ENCODE results near the gene TRPT1.
"Not testable (repeated sequence)": the region's sequence is repeated elsewhere in the genome, so short reads cannot be mapped to it uniquely, and the experiment has no call there.

TRPT1 gene

GRCh38 chr11:64258356-64258755 lies 32.4 kb upstream of the TRPT1 start:
- no peak for DNase-seq

GRCh38 chr11:64256300-64256699 lies 30.3 kb upstream of the TRPT1 start:
- DNase-seq, result no peak

DNA sequence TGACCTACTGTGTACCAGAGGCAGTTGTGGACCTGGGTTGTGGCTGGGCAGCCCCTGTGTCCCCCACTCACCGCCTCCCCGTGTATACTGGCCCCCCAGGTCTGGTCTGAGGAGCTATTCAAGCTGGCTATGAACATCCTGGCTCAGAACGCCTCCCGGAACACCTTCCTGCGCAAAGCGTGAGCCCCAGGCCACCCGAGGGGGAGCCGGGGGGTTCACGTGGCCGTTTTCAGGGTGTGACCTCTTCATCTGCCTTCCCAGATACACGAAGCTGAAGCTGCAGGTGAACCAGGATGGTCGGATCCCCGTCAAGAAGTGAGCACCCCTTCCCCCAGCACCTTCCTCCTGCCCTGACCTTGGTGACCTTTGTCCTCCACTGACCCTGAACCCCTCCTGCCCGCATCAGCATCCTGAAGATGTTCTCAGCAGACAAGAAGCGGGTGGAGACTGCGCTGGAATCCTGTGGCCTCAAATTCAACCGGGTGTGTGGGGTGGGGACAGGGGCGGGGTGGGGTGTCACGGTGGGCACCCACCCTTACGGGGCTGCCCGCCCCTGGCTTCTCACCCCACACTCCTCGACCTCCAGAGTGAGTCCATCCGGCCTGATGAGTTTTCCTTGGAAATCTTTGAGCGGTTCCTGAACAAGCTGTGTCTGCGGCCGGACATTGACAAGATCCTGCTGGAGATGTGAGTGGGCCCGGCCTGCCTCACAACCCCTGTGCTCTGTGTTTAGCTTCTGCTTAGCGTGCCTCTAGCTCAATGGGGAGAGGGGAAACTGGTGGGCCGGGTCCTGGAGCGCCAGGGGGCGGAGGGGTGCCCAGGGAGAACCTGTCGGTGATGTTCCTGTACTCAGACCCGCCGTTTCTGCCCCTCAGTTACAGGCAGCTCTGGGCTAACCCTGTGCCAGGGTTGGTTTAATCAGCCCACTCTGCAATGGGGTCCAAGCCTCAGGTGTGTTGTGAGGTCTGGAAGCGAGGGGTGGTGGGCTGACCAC lies 29.4 kb upstream of the TRPT1 start:
- no peak for DNase-seq

DNA sequence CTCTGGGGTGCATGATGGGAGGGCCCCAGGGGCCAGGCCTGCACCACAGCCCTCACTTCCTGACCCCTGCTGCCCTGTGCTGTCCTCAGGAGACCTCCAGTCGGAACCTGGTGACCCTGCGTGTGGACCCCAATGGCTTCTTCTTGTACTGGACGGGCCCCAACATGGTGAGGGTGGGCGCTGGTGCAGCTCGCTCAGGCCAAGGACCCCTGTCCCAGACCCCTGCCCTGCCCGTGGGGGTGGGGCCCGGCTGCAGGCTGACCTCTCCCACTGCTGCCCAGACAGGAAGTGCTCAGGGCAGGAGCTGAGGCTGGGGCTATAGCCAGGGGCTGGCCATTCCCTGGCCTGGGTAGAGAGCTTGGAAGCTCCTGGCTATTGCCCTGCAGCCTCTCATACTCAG lies 28.3 kb upstream of the TRPT1 start:
- no peak for DNase-seq

GRCh38 chr11:64253481-64253880 lies 27.5 kb upstream of the TRPT1 start:
- no peak for DNase-seq

- DNase-seq, result no peak
These were observed 27.1 kb upstream of the TRPT1 start for GRCh38 chr11:64253043-64253442.

- peak; percentile 63 for DNase-seq
These were observed 26.3 kb upstream of the TRPT1 start for GRCh38 chr11:64252003-64252872.

GRCh38 chr11:64251753-64252002 lies 25.7 kb upstream of the TRPT1 start:
- no peak for DNase-seq

GRCh38 chr11:64251016-64251752 lies 25.2 kb upstream of the TRPT1 start, which contains the start of gene PLCB3:
Gene PLCB3, plus strand, starts transcription at chr11:64251530. Its CDS starts 120 bp downstream, at chr11:64251650.
- peak; percentile 93 for DNase-seq

DNA sequence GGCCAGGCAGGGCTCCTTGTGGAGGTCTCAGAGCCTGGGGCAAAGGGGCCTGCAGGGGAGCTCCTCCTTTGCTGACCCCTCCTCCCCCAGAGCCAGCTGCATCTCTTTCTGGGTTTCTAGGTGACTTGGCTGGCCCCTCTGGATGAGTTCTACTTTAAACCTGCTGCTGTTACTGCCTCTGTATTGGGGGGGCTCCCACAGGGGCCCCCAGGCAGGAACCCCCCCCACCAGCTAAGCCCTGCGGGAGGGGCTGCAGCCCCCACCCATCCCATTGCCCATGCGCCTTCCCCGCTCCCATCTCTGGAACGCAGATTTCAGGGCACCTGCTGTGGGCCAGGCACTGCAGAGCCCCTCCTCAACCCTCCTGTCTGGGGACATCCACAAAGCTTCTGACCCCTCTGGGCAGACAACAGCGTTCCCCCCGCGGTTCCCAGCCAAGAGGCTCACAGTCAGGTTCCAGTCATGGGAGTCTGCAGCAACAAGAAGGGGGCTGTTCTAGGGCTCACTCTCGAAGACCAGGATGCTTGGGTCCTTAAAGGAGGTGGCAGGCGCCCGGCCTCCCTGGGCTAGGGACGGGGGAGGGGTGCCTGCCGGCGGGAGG lies 24.5 kb upstream of the TRPT1 start:
- DNase-seq, result no peak

DNA sequence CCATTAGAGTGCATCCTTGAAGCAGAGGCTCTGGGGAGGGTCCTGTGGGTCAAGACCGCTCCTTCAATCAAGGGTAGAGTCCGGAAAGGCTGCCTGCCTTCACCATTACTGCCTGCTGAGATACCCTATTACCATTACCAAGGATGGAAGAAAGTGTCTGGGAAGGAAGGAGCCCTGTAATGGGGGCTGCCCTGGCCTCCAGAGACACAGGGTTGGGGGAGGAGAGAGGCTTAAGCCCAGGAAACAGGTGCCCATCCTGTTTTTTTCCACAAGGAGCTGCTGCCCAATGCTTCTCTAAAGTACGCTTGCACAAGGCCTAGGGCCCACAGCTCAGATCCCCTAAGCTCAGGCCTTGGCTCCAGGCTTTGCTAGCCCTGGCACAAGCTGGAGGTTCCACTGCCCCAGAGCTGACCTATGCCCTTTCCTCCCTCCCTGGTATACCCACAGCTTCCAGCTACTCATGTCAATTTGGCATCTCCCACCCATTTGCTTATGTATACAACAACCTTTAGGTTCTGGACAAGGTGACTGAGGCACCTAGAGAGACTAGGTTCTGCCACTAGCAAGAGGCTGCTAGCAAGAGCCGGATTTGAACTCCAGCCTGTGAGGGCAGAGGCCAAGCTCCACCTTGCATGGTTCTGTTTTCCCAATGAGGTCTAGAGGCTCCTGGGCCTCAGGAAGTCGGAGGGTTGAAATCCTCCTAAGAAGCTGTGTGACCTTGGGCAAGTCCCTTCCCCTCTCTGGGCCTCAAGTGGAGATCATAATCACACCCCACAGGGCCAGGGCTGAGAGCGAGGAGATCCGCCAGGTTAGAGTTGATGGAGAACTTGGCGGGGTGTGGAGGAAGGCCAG lies 23.8 kb upstream of the TRPT1 start:
- no peak for DNase-seq

DNA sequence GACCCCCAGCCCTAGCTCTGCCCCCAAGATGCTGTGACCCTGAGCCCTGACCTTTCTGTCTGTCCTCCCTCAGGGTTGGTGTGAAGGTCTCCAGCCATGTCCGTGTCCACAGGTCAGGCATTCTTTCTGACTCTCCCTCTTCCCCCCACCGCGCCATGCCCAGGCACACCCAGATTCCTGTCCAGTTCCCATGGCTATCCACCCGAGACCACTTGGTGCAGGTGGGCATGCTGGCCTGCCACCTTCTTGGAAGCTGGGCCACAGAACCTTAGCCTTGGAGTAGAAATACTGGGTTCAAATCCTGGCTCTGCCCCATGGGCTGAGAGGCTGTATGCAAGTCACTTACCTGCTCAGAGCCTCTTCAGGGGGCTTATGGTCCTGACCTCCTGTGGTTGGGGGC lies 23.1 kb upstream of the TRPT1 start:
- no peak for DNase-seq

GRCh38 chr11:64248578-64248977 lies 22.6 kb upstream of the TRPT1 start:
- no peak for DNase-seq

DNA sequence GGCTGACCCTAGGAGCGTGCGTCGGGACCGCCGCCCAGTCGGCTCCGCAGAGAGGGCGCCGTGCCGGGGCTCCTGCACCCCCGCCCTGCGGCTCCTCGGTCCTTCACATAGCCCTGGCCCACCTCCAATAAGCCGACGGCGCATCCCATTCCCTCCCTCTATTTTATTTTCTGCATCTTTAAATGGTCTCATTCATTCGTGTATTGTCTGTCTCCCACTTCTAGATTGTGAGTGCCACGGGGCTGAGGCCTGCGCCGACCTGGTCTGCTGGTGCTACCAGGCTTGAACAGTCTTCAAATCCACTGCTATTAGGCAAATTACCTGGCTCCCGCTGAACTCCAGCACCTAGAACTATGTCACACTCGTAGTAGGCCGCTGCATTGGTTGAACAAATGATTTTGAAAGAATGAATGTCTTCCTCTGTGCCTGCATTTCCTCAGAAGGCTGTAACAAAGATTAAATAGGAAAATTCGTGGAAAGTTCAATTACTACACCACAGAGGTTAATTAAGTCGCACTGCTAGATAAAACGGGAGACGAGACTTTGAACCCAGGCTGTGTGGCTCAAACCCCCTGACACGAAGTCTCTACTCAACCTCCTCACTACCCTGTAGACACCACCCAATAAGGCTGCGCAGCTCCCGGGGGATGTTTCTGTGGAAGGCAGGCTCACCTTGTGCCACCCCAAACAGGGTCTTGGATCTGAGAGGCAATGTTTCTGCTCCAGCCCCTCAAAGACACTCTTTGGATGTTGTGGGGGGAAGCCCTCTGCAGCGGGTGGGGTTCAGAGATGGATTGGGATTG lies 21.9 kb upstream of the TRPT1 start:
- DNase-seq, result no peak

GRCh38 chr11:64246871-64247728 lies 21.1 kb upstream of the TRPT1 start, which contains the start of gene PPP1R14B:
Gene PPP1R14B, minus strand, starts transcription at chr11:64246943. Its CDS starts 270 bp downstream, at chr11:64246673.
- DNase-seq, result peak; percentile 91

- DNase-seq, result not testable (repeated sequence)
These were observed 20.6 kb upstream of the TRPT1 start for GRCh38 chr11:64246621-64246870.

GRCh38 chr11:64245797-64246620 lies 20.0 kb upstream of the TRPT1 start:
- DNase-seq, result peak; percentile 91

DNA sequence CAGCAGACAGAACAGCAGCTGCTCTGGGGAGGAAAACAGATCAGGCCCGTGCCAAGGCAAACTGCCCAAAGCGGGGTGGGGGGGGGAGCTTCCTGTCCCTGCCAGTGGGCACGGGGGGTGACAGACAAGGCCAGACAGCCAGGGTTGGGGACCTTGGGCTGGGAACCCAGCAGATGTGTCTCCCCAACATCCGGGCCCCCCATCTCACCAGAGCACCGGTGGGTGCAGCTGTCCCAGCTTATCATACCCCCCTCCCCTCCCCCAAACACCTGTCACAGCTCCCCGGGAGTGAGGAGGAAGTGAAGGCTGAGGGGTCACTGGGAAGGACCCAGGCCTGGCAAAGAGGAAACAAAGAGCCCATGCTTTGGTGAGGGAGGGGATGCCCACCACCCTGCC lies 19.4 kb upstream of the TRPT1 start:
- DNase-seq, result no peak

- no peak for DNase-seq
These were observed 19.0 kb upstream of the TRPT1 start for GRCh38 chr11:64244966-64245365.
